HCT116 (cell line): ENCODE measurements around the gene ACBD6. TPM values are rescaled to one million over a fixed set of nuclear protein-coding genes. Genes with fewer than 3 reads are reported as not detected.

Experiments
- ATAC-seq: fragments of 200-7000 bp; cut with Tn5 transposase; 2 replicates; pipeline ENCODE4 v1.9.1; 2020; ENCODE audit warnings: mild to moderate bottlenecking, moderate library complexity
- BruUV-seq: library from RNA; stranded (reverse); fragments of 400-500 nt; replicated peaks from 2 replicates; lab custom pipeline; 2021; lab: Mats Ljungman, UMichigan
- CTCF ChIA-PET: fragments of 300-600 bp; sonication (Branson Sonifier 250); formaldehyde crosslinking; loops from one replicate; lab custom pipeline; 2021; ENCODE audit warnings: antibody characterized with exemption; lab: Charles Lee
- POLR2A ChIA-PET: fragments of 300-600, 350-600 bp; sonication (Branson Sonifier 250); formaldehyde crosslinking; loops from one replicate; lab custom pipeline; 2021; ENCODE audit warnings: antibody characterized with exemption; lab: Charles Lee
- RAD21 ChIA-PET, 2 experiments: fragments of 300-600 bp; sonication (Branson Sonifier 250); formaldehyde crosslinking; loops; one replicate each; lab custom pipeline; 2023; ENCODE audit warnings: low total read pairs in 2 of 2; ENCODE audit not compliant: uncharacterized antibody in 2 of 2, unreplicated experiment in 2 of 2, low non-redundant PET in 1 of 2; lab: Charles Lee
- DNase-seq: peaks from one replicate; pipeline ENCODE4 v3.0.0-alpha.2; 2010; ENCODE audit warnings: low read depth, low spot score
- H2AFZ ChIP-seq: fragments of 200-600 bp; shearing (Covaris generic), sonication (generic); 2 replicates; pipeline ENCODE4 v1.6.1; 2017; ENCODE audit warnings: low read depth, mixed run types, mixed read lengths, antibody characterized with exemption, low read length; ENCODE audit not compliant: poor library complexity, severe bottlenecking
- H3K27ac ChIP-seq: 2 replicates; pipeline ENCODE4 v1.5.1; 2012; ENCODE audit warnings: low read depth, low read length
- H3K27me3 ChIP-seq: fragments of 200-600 bp; sonication (generic); 2 replicates; pipeline ENCODE4 v1.6.1; 2016; ENCODE audit warnings: mixed run types, low read length, mixed read lengths; ENCODE audit not compliant: insufficient read depth
- H3K36me3 ChIP-seq, 2 experiments: fragments of 200-500 bp in 1 of 2; fragments of 200-600 bp in 1 of 2; sonication (Bioruptor generic) in 1 of 2; sonication (generic) in 1 of 2; 2 replicates each; pipeline versions ENCODE4 v1.5.1 to v1.6.1; 2014 to 2016; ENCODE audit warnings: low read length in 2 of 2, inconsistent platforms in 1 of 2, mixed read lengths in 1 of 2, mixed run types in 1 of 2; ENCODE audit not compliant: insufficient read depth in 2 of 2, control insufficient read depth in 1 of 2
- H3K4me1 ChIP-seq, 2 experiments: fragments of 200-600 bp in 1 of 2; sonication (generic) in 1 of 2; 2 replicates each; pipeline versions ENCODE4 v1.5.1 to v1.6.1; 2012 to 2017; ENCODE audit warnings: low read length in 2 of 2, inconsistent platforms in 1 of 2, mild to moderate bottlenecking in 1 of 2, mixed read lengths in 1 of 2, mixed run types in 1 of 2, moderate library complexity in 1 of 2; ENCODE audit not compliant: insufficient read depth in 2 of 2, control insufficient read depth in 1 of 2
- H3K4me2 ChIP-seq: fragments of 200-600 bp; sonication (generic); 2 replicates; pipeline ENCODE4 v1.6.1; 2017; ENCODE audit warnings: mixed run types, low read length, mixed read lengths
- H3K4me3 ChIP-seq, 2 experiments: fragments of 200-600 bp in 1 of 2; sonication (generic) in 1 of 2; replicated peaks in 1 of 2; 2 replicates each; pipeline ENCODE4 v1.5.1; 2011 to 2016; ENCODE audit warnings: low read length in 2 of 2, control low read depth in 1 of 2, low read depth in 1 of 2, mild to moderate bottlenecking in 1 of 2, mixed read lengths in 1 of 2, mixed run types in 1 of 2
- H3K79me2 ChIP-seq: fragments of 200-600 bp; sonication (generic); 2 replicates; pipeline ENCODE4 v1.6.1; 2017; ENCODE audit warnings: mild to moderate bottlenecking, mixed run types, low read length, moderate library complexity, mixed read lengths; ENCODE audit not compliant: insufficient read depth
- H3K9ac ChIP-seq: fragments of 200-600 bp; sonication (generic); 2 replicates; pipeline ENCODE4 v1.6.1; 2016; ENCODE audit warnings: low read length, mixed read lengths
- H3K9me2 ChIP-seq: fragments of 200-600 bp; sonication (generic), shearing (Covaris generic); 2 replicates; pipeline ENCODE4 v1.6.1; 2017; ENCODE audit warnings: mixed run types, mild to moderate bottlenecking, moderate library complexity; ENCODE audit not compliant: insufficient read depth
- H3K9me3 ChIP-seq, 2 experiments: fragments of 200-500 bp in 1 of 2; fragments of 200-600 bp in 1 of 2; sonication (Bioruptor generic) in 1 of 2; sonication (generic) in 1 of 2; 2 replicates each; pipeline ENCODE4 v1.6.1; 2014 to 2017; ENCODE audit warnings: low read length in 2 of 2, mixed read lengths in 2 of 2, inconsistent platforms in 1 of 2, low read depth in 1 of 2, mild to moderate bottlenecking in 1 of 2, mixed run types in 1 of 2, moderate library complexity in 1 of 2; ENCODE audit not compliant: control insufficient read depth in 1 of 2, insufficient read depth in 1 of 2
- H4K20me1 ChIP-seq: fragments of 200-600 bp; sonication (generic), shearing (Covaris generic); 2 replicates; pipeline ENCODE4 v1.6.1; 2017; ENCODE audit warnings: mixed run types, mild to moderate bottlenecking, moderate library complexity; ENCODE audit not compliant: insufficient read depth
- ATF3 ChIP-seq: IDR thresholded peaks from 2 replicates; pipeline ENCODE4 v1.6.1; 2012
- CBX3 ChIP-seq: IDR thresholded peaks from 2 replicates; pipeline ENCODE4 v1.6.1; 2012; ENCODE audit warnings: low read depth
- CEBPB ChIP-seq: IDR thresholded peaks from 2 replicates; pipeline ENCODE4 v1.6.1; 2012; ENCODE audit warnings: low read depth
- EGR1 ChIP-seq: IDR thresholded peaks from 2 replicates; pipeline ENCODE4 v1.6.1; 2012; ENCODE audit warnings: low read depth
- ELF1 ChIP-seq: IDR thresholded peaks from 2 replicates; pipeline ENCODE4 v1.6.1; 2012; ENCODE audit warnings: low read depth, borderline replicate concordance
- EZH2 ChIP-seq: fragments of 200-600 bp; sonication (generic); IDR thresholded peaks from 2 replicates; pipeline ENCODE4 v1.6.1; 2017; ENCODE audit warnings: antibody characterized with exemption, mixed run types
- FOSL1 ChIP-seq: IDR thresholded peaks from 2 replicates; pipeline ENCODE4 v1.6.1; 2012; ENCODE audit warnings: low read depth
- MAX ChIP-seq: IDR thresholded peaks from 2 replicates; pipeline ENCODE4 v1.6.1; 2012
- POLR2A ChIP-seq: IDR thresholded peaks from 2 replicates; pipeline ENCODE4 v1.7.0; 2011; ENCODE audit warnings: borderline replicate concordance; ENCODE audit not compliant: insufficient read depth, insufficient read length; ENCODE audit errors: extremely low read depth
- RAD21 ChIP-seq: IDR thresholded peaks from 2 replicates; pipeline ENCODE4 v1.6.1; 2012; ENCODE audit warnings: low read depth, mild to moderate bottlenecking
- SP1 ChIP-seq: IDR thresholded peaks from 2 replicates; pipeline ENCODE4 v1.6.1; 2012; ENCODE audit warnings: low read depth
- SRF ChIP-seq: IDR thresholded peaks from 2 replicates; pipeline ENCODE4 v1.6.1; 2012; ENCODE audit warnings: low read depth
- ZBTB33 ChIP-seq: IDR thresholded peaks from 2 replicates; pipeline ENCODE4 v1.6.1; 2011; ENCODE audit warnings: mild to moderate bottlenecking, low read length, moderate library complexity; ENCODE audit not compliant: insufficient replicate concordance; ENCODE audit errors: extremely low read depth
- ZNF274 ChIP-seq: fragments of 200-500 bp; sonication (Bioruptor generic); IDR thresholded peaks from 2 replicates; pipeline ENCODE4 v1.6.1; 2014; ENCODE audit warnings: mild to moderate bottlenecking, low read depth, low read length, inconsistent platforms
- intact Hi-C: fragments of 100-400 bp; cut with micrococcal nuclease; formaldehyde crosslinking; loops from 2 replicates; pipeline ENCODE4 v1.10.0; 2022
- total RNA-seq: library from RNA; stranded (reverse); gene quantifications from one replicate; pipeline ENCODE4 v1.2.1, GENCODE V29; 2021; ENCODE audit not compliant: unreplicated experiment
- TF ChIP-seq, protein P1 (sequence below), 3 experiments: fragments of 200-600 bp in 1 of 3; sonication (generic) in 1 of 3; IDR thresholded peaks in 2 of 3; conservative IDR thresholded peaks in 1 of 3; 2 replicates each; pipeline ENCODE4 v1.5.1; 2012 to 2017; ENCODE audit warnings: low read depth in 2 of 3, low read length in 2 of 3, antibody characterized with exemption in 1 of 3, borderline replicate concordance in 1 of 3, control low read depth in 1 of 3, mild to moderate bottlenecking in 1 of 3, mixed read lengths in 1 of 3, mixed run types in 1 of 3, moderate library complexity in 1 of 3; ENCODE audit not compliant: insufficient read depth in 1 of 3
- TF ChIP-seq, protein P2 (sequence below): IDR thresholded peaks from 2 replicates; pipeline ENCODE4 v1.6.1; 2012; ENCODE audit warnings: low read depth

Gene ACBD6
- total RNA-seq, 1 experiment from 2014 or later = 43.2 TPM

DNA sequence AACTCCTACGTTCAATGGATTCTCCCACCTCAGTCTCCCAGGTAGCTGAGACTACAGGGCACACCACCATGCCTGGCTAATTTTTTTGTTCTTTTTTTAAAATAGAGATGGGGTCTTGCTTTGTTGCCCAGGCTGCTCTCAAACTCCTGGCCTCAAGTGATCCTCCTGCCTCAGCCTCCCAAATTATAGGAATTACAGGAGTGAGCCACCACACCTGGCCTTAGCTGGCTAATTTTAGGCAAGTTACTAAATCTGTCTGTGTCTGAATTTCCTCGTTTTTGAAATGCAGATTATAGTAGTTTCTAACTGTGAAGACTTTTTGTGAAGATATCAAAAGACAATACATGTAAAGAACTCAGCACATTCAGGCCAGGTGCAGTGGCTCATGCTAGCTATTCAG lies 13.7 kb downstream of the ACBD6 start:
- H3K79me2 ChIP-seq = peaks cover 31% of the 10 kb centered on the region
- peaks cover 6 to 9% of the 10 kb centered on the region in 2 experiments; a peak in 2 of 4 replicates for H3K36me3 ChIP-seq
- RAD21 ChIA-PET = no interaction called here
- ATAC-seq (no peak), DNase-seq (no peak)
- no peaks in the 10 kb centered on the region for H3K4me1 ChIP-seq
- H3K27ac ChIP-seq = no peak overlapping the region
- no peaks in the 10 kb centered on the region for H3K27me3 ChIP-seq
- H3K4me2 ChIP-seq = no peak overlapping the region
- CTCF ChIA-PET = no interaction called here
- no peak overlapping the region for H3K4me3 ChIP-seq
- no peak overlapping the region for H2AFZ ChIP-seq
- no peaks in the 10 kb centered on the region for H3K9me2 ChIP-seq
- TF ChIP-seq ZBTB33 (no peak), CBX3 (no peak), ATF3 (no peak), SP1 (no peak), EGR1 (no peak), ELF1 (no peak), ZNF274 (no peak), FOSL1 (no peak), EZH2 (no peak), SRF (no peak), CEBPB (no peak), MAX (no peak), RAD21 (no peak), POLR2A (no peak)
- TF ChIP-seq, protein P1, sequence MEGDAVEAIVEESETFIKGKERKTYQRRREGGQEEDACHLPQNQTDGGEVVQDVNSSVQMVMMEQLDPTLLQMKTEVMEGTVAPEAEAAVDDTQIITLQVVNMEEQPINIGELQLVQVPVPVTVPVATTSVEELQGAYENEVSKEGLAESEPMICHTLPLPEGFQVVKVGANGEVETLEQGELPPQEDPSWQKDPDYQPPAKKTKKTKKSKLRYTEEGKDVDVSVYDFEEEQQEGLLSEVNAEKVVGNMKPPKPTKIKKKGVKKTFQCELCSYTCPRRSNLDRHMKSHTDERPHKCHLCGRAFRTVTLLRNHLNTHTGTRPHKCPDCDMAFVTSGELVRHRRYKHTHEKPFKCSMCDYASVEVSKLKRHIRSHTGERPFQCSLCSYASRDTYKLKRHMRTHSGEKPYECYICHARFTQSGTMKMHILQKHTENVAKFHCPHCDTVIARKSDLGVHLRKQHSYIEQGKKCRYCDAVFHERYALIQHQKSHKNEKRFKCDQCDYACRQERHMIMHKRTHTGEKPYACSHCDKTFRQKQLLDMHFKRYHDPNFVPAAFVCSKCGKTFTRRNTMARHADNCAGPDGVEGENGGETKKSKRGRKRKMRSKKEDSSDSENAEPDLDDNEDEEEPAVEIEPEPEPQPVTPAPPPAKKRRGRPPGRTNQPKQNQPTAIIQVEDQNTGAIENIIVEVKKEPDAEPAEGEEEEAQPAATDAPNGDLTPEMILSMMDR (IDR thresholded peaks at IDR 0.05 in 2 of 3, conservative IDR thresholded peaks at IDR 0.05 in 1 of 3; ENCODE audit: borderline replicate concordance in 1 of 3, insufficient read depth in 1 of 3, low read depth in 2 of 3, low read length in 2 of 3) = no peak
- TF ChIP-seq, protein P2, sequence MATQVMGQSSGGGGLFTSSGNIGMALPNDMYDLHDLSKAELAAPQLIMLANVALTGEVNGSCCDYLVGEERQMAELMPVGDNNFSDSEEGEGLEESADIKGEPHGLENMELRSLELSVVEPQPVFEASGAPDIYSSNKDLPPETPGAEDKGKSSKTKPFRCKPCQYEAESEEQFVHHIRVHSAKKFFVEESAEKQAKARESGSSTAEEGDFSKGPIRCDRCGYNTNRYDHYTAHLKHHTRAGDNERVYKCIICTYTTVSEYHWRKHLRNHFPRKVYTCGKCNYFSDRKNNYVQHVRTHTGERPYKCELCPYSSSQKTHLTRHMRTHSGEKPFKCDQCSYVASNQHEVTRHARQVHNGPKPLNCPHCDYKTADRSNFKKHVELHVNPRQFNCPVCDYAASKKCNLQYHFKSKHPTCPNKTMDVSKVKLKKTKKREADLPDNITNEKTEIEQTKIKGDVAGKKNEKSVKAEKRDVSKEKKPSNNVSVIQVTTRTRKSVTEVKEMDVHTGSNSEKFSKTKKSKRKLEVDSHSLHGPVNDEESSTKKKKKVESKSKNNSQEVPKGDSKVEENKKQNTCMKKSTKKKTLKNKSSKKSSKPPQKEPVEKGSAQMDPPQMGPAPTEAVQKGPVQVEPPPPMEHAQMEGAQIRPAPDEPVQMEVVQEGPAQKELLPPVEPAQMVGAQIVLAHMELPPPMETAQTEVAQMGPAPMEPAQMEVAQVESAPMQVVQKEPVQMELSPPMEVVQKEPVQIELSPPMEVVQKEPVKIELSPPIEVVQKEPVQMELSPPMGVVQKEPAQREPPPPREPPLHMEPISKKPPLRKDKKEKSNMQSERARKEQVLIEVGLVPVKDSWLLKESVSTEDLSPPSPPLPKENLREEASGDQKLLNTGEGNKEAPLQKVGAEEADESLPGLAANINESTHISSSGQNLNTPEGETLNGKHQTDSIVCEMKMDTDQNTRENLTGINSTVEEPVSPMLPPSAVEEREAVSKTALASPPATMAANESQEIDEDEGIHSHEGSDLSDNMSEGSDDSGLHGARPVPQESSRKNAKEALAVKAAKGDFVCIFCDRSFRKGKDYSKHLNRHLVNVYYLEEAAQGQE = no peak
- POLR2A ChIA-PET = interaction anchor here (1.1 kb wide), 1 partner anchor 16 kb away, joined by 3 read pairs; no protein-coding TSS in a partner anchor
- no peaks in the 10 kb centered on the region for H4K20me1 ChIP-seq
- H3K9ac ChIP-seq = no peak overlapping the region
- H3K9me3 ChIP-seq = no peaks in the 10 kb centered on the region
- intact Hi-C loops = no loop called here
- no TSS peak for BruUV-seq
